H1 (cell line): ENCODE measurements around the gene ATP2A3. TPM values are rescaled to one million over a fixed set of nuclear protein-coding genes. Genes with fewer than 3 reads are reported as not detected.

ENCODE experiments used
- CREB1 ChIP-seq: IDR thresholded peaks from 2 replicates; pipeline ENCODE4 v1.6.1; 2012; ENCODE audit warnings: inconsistent platforms
- E2F6 ChIP-seq: IDR thresholded peaks from 2 replicates; pipeline ENCODE4 v1.6.1; 2012; ENCODE audit warnings: inconsistent platforms
- JUND ChIP-seq: IDR thresholded peaks from 2 replicates; pipeline ENCODE4 v1.6.1; 2011; ENCODE audit warnings: mild to moderate bottlenecking, improper control_type of control experiment, low read length
- NRF1 ChIP-seq: IDR thresholded peaks from 2 replicates; pipeline ENCODE4 v1.6.1; 2011; ENCODE audit warnings: mild to moderate bottlenecking, low read depth, low read length, improper control_type of control experiment
- POLR2AphosphoS5 ChIP-seq: IDR thresholded peaks from 2 replicates; pipeline ENCODE4 v1.6.1; 2011; ENCODE audit warnings: low read depth, low read length
- POU5F1 ChIP-seq: IDR thresholded peaks from 2 replicates; pipeline ENCODE4 v1.6.1; 2011; ENCODE audit warnings: low read depth, mild to moderate bottlenecking, low read length, moderate library complexity
- RBBP5 ChIP-seq: IDR thresholded peaks from 2 replicates; pipeline ENCODE4 v1.7.1; 2012; ENCODE audit warnings: low read depth, mild to moderate bottlenecking, inconsistent platforms, low read length, moderate library complexity, borderline replicate concordance
- SP1 ChIP-seq: IDR thresholded peaks from 2 replicates; pipeline ENCODE4 v1.6.1; 2011; ENCODE audit warnings: low read depth, low read length
- polyA plus RNA-seq, 7 experiments: library from polyadenylated mRNA; depleted of rRNA in 3 of 7; stranded (reverse) in 5 of 7; unstranded in 2 of 7; fragments of >200 nt in 5 of 7; fragments of 200-250 nt in 2 of 7; gene quantifications; 1 replicate in 5 of 7; 2 replicates in 1 of 7; 4 replicates in 1 of 7; pipeline versions ENCODE4 v1.2.1 to v1.2.3, GENCODE V29; 2011 to 2013; ENCODE audit warnings: missing spikeins in 2 of 7, mixed read lengths in 2 of 7
- total RNA-seq: library from RNA; stranded (reverse); fragmentation: NEBNext Ultra II Directional; extraction: Animal tissue kit (Norgen Biotek cat#: 25700); gene quantifications from 2 replicates; pipeline ENCODE4 v1.2.1, GENCODE V29; 2021

ATP2A3 gene
- total and polyA plus RNA-seq, 2 of the 8 experiments (the other 6 are each of a cell fraction or from before 2014, with no cell fraction given): 18.4 to 32.5 TPM

- TF ChIP-seq E2F6 (no peak), POU5F1 (no peak), RBBP5 (no peak), SP1 (no peak), JUND (no peak), NRF1 (no peak), POLR2AphosphoS5 (no peak), CREB1 (no peak)
Observed at GRCh38 chr17:3985846-3986245, 21.6 kb upstream of the ATP2A3 start (continued).
